HEK293T (cell line): ENCODE measurements around the gene DYRK2.

ENCODE experiments used
- CTCF ChIA-PET: fragments of 350-600 bp; formaldehyde crosslinking; extraction: SDS; loops from one replicate; lab custom pipeline; 2021; ENCODE audit warnings: antibody characterized with exemption, inconsistent platforms; lab: Yijun Ruan, JAX
- POLR2A ChIA-PET: fragments of 350-600 bp; formaldehyde crosslinking; extraction: SDS; loops from one replicate; lab custom pipeline; 2020; ENCODE audit warnings: antibody characterized with exemption, inconsistent platforms; lab: Yijun Ruan, JAX
- DNase-seq: peaks from one replicate; pipeline ENCODE4 v3.0.0; 2012; ENCODE audit warnings: mixed read lengths; ENCODE audit errors: extremely low spot score
- ARNT ChIP-seq: fragments of 450-650 bp; IDR thresholded peaks from 2 replicates; pipeline ENCODE4 v1.6.1; 2017; ENCODE audit warnings: mild to moderate bottlenecking
- BHLHE40 ChIP-seq: fragments of 450-650 bp; IDR thresholded peaks from 2 replicates; pipeline ENCODE4 v1.6.1; 2016; ENCODE audit warnings: mild to moderate bottlenecking, moderate library complexity, borderline replicate concordance
- CTBP1 ChIP-seq: fragments of 450-650 bp; IDR thresholded peaks from 2 replicates; pipeline ENCODE4 v1.6.1; 2016; ENCODE audit warnings: borderline replicate concordance
- ELF4 ChIP-seq: fragments of 450-650 bp; IDR thresholded peaks from 2 replicates; pipeline ENCODE4 v1.6.1; 2017; ENCODE audit warnings: antibody characterized with exemption
- FOXA1 ChIP-seq: fragments of 450-650 bp; IDR thresholded peaks from 2 replicates; pipeline ENCODE4 v1.6.1; 2016; ENCODE audit warnings: mild to moderate bottlenecking
- FOXK2 ChIP-seq: fragments of 450-650 bp; IDR thresholded peaks from 2 replicates; pipeline ENCODE4 v1.6.1; 2016; ENCODE audit warnings: mild to moderate bottlenecking
- FOXM1 ChIP-seq: fragments of 450-650 bp; IDR thresholded peaks from 2 replicates; pipeline ENCODE4 v1.6.1; 2017; ENCODE audit warnings: mild to moderate bottlenecking, borderline replicate concordance
- HDGF ChIP-seq: fragments of 450-650 bp; IDR thresholded peaks from 2 replicates; pipeline ENCODE4 v1.6.1; 2017; ENCODE audit warnings: antibody characterized with exemption, borderline replicate concordance
- L3MBTL2 ChIP-seq: fragments of 450-650 bp; conservative IDR thresholded peaks from 2 replicates; pipeline ENCODE4 v1.6.1; 2016; ENCODE audit warnings: mild to moderate bottlenecking
- LEF1 ChIP-seq: fragments of 450-650 bp; IDR thresholded peaks from 2 replicates; pipeline ENCODE4 v1.6.1; 2017; ENCODE audit warnings: mild to moderate bottlenecking, borderline replicate concordance
- NFRKB ChIP-seq: fragments of 450-650 bp; IDR thresholded peaks from 2 replicates; pipeline ENCODE4 v1.6.1; 2016; ENCODE audit warnings: mild to moderate bottlenecking, moderate library complexity
- SP1 ChIP-seq: fragments of 450-650 bp; IDR thresholded peaks from 2 replicates; pipeline ENCODE4 v1.6.1; 2017
- SUZ12 ChIP-seq: fragments of 450-650 bp; IDR thresholded peaks from 2 replicates; pipeline ENCODE4 v1.6.1; 2016; ENCODE audit warnings: mild to moderate bottlenecking
- TARDBP ChIP-seq: fragments of 450-650 bp; IDR thresholded peaks from 2 replicates; pipeline ENCODE4 v1.6.1; 2016
- ZNF384 ChIP-seq: fragments of 450-650 bp; IDR thresholded peaks from 2 replicates; pipeline ENCODE4 v1.6.1; 2016
- TF ChIP-seq, protein P1 (sequence below): fragments of 450-650 bp; IDR thresholded peaks from 2 replicates; pipeline ENCODE4 v1.6.1; 2016

Gene DYRK2

GRCh38 chr12:67651132-67651695 is 2.7 kb downstream of the DYRK2 start:
- no peak for DNase-seq
- ChIA-PET CTCF (no interaction called here), POLR2A (no interaction called here)
- no peak for TF ChIP-seq ZNF384

- DNase-seq, result no peak
- ChIA-PET POLR2A (no interaction called here), CTCF (no interaction called here)
- TF ChIP-seq FOXM1 (no peak), CTBP1 (no peak), NFRKB (no peak), BHLHE40 (no peak), HDGF (no peak), LEF1 (no peak), FOXK2 (no peak), L3MBTL2 (no peak), FOXA1 (no peak), ZNF384 (no peak), ARNT (no peak), ELF4 (no peak), SUZ12 (no peak), TARDBP (no peak), SP1 (no peak)
- TF ChIP-seq, protein P1, sequence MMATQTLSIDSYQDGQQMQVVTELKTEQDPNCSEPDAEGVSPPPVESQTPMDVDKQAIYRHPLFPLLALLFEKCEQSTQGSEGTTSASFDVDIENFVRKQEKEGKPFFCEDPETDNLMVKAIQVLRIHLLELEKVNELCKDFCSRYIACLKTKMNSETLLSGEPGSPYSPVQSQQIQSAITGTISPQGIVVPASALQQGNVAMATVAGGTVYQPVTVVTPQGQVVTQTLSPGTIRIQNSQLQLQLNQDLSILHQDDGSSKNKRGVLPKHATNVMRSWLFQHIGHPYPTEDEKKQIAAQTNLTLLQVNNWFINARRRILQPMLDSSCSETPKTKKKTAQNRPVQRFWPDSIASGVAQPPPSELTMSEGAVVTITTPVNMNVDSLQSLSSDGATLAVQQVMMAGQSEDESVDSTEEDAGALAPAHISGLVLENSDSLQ, result no peak
Measured at GRCh38 chr12:67655829-67656228, 7.3 kb downstream of the DYRK2 start.

DNA sequence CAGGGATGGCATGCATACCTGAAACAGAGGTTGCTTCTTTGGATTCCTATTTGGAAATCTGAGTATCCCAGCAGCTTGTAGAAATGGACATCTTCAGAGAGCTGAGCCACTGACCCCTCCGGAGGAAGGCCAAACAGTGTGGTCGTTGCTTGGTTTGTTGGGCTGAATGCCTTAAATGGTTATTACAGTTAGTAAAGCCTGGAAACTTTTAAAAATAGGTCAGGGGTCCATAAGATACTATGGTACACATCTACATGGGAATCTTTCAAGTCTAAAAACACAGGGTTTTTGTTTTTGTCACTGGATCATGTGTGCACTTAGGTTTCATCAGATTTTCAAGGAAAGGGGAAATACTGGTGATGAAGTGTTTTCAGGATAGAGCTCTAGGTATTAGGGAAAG is 7.7 kb downstream of the DYRK2 start:
- ChIA-PET CTCF (no interaction called here), POLR2A (no interaction called here)
- TF ChIP-seq L3MBTL2 (no peak), ELF4 (no peak), TARDBP (no peak), SP1 (no peak), NFRKB (no peak), ARNT (no peak), FOXA1 (no peak), FOXK2 (no peak), BHLHE40 (no peak), ZNF384 (no peak), FOXM1 (no peak), CTBP1 (no peak), LEF1 (no peak), HDGF (no peak), SUZ12 (no peak)
- TF ChIP-seq, protein P1, result no peak
- DNase-seq, result no peak

DNA sequence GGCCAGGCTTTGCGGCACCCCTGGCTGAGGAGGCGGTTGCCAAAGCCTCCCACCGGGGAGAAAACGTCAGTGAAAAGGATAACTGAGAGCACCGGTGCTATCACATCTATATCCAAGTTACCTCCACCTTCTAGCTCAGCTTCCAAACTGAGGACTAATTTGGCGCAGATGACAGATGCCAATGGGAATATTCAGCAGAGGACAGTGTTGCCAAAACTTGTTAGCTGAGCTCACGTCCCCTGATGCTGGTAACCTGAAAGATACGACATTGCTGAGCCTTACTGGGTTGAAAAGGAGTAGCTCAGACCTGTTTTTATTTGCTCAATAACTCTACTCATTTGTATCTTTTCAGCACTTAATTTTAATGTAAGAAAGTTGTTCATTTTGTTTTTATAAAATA is 9.9 kb downstream of the DYRK2 start:
- ChIA-PET CTCF (no interaction called here), POLR2A (no interaction called here)
- TF ChIP-seq CTBP1 (no peak), LEF1 (no peak), ZNF384 (no peak), FOXA1 (no peak), TARDBP (no peak), ELF4 (no peak), SUZ12 (no peak), NFRKB (no peak), BHLHE40 (no peak), FOXK2 (no peak), L3MBTL2 (no peak), SP1 (no peak), HDGF (no peak), ARNT (no peak), FOXM1 (no peak)
- TF ChIP-seq, protein P1, result no peak
- no peak for DNase-seq

DNA sequence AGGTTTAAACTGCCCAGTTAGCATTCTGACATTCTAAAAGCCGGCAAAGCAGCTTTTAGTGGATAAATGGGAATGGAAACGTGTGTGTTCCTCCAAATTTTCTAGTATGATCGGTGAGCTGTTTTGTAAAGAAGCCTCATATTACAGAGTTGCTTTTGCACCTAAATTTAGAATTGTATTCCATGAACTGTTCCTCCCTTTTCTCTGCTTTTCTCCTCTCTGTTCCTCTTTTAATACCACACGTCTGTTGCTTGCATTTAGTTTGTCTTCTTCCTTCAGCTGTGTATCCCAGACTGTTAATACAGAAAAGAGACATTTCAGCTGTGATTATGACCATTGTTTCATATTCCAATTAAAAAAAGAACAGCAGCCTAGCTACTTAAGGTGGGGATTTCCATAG is 10.7 kb downstream of the DYRK2 start:
- no peak for TF ChIP-seq SP1
- TF ChIP-seq HDGF, result no peak
- no peak for TF ChIP-seq CTBP1
- TF ChIP-seq, protein P1, result no peak
- no peak for TF ChIP-seq SUZ12
- ChIA-PET POLR2A (no interaction called here), CTCF (no interaction called here)
- no peak for DNase-seq

DNA sequence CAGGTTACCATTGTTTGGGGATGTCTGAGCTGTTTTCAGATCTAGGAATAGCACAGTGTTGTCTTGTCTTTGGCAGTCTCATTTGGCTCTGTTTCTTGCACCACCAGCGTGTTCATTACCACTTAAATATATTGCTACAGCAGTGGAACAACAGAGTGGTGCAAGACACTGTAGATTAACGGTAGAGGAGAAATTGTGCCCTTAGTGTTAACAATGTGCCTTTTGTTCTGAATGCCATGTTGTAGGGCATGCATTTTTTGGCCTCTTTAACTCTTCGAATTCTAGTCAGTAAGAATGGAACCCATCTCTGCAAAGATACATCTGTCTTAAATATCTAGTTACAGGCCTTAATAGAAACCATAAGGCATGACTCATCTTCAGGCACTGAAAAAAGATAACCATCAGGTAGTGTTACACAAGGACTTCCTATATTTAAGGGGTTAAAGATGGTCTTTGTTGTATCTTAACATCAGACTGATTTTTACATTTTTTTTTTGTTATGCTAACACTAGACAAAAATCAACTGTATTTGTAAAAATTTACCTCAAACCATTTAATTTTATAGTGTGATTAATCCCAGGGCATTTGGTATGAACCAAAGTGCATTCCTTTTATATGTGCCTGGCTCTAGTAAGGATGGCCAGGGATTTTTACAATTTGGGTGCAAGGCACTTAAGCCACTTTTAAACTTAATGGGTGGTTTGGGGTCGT is 12.9 kb downstream of the DYRK2 start:
- CTCF ChIA-PET, result no interaction called here
- POLR2A ChIA-PET, result no interaction called here
- no peak for TF ChIP-seq LEF1
- TF ChIP-seq ARNT, result no peak
- TF ChIP-seq SP1, result no peak
- TF ChIP-seq FOXA1, result no peak
- no peak for TF ChIP-seq SUZ12
- no peak for TF ChIP-seq ZNF384
- no peak for TF ChIP-seq CTBP1
- no peak for TF ChIP-seq FOXM1
- TF ChIP-seq L3MBTL2, result no peak
- TF ChIP-seq HDGF, result no peak
- no peak for TF ChIP-seq TARDBP
- TF ChIP-seq NFRKB, result no peak
- TF ChIP-seq BHLHE40, result no peak
- TF ChIP-seq FOXK2, result no peak
- TF ChIP-seq ELF4, result no peak
- TF ChIP-seq, protein P1, result no peak
- DNase-seq, result no peak
